CD4-positive, alpha-beta memory T cell (primary cell): ENCODE data around the gene DAPK3. TPM values are rescaled to one million over a fixed set of nuclear protein-coding genes. Genes with fewer than 3 reads are reported as not detected.
A peak's percentile ranks its signal among the peaks of the same experiment; 100 is the strongest.

Source experiments
- CTCF ChIA-PET: fragments of 350-600 bp; sonication (Branson Sonifier 250); formaldehyde crosslinking; loops from one replicate; lab custom pipeline; 2021; ENCODE audit warnings: inconsistent platforms; ENCODE audit not compliant: partially characterized antibody; lab: Charles Lee
- POLR2A ChIA-PET: fragments of 350-600 bp; sonication (Branson Sonifier 250); formaldehyde crosslinking; loops from one replicate; lab custom pipeline; 2021; ENCODE audit not compliant: partially characterized antibody; lab: Charles Lee
- DNase-seq, 5 donors: peaks; one replicate each; pipeline versions ENCODE4 v3.0.0 to v3.0.0-alpha.2; 2020 to 2022; ENCODE audit warnings: mixed read lengths in 1 of 5
- H3K27ac ChIP-seq: one replicate; pipeline ENCODE4 v1.7.0; 2013; ENCODE audit warnings: low read depth, low read length
- H3K27me3 ChIP-seq: 2 replicates; pipeline ENCODE4 v1.7.0; 2013; ENCODE audit warnings: mild to moderate bottlenecking, low read length, moderate library complexity; ENCODE audit not compliant: insufficient read depth
- H3K36me3 ChIP-seq: 2 replicates; pipeline ENCODE4 v1.7.0; 2013; ENCODE audit warnings: mild to moderate bottlenecking, low read length, moderate library complexity; ENCODE audit not compliant: insufficient read depth
- H3K4me1 ChIP-seq: 2 replicates; pipeline ENCODE4 v1.7.0; 2013; ENCODE audit warnings: mild to moderate bottlenecking, low read length, moderate library complexity; ENCODE audit not compliant: insufficient read depth
- H3K4me3 ChIP-seq, 2 donors: one replicate each; pipeline ENCODE4 v1.7.0; 2013; ENCODE audit warnings: low read length in 2 of 2, mild to moderate bottlenecking in 1 of 2
- H3K9me3 ChIP-seq, 2 donors: one replicate each; pipeline ENCODE4 v1.7.0; 2013; ENCODE audit warnings: low read length in 2 of 2, control low read depth in 1 of 2; ENCODE audit not compliant: control insufficient read depth in 1 of 2
- H3K27ac Mint-ChIP-seq, 7 donors: one replicate each; pipeline ENCODE4 v1.8.0; 2020 to 2021; ENCODE audit warnings: mixed read lengths in 7 of 7, mild to moderate bottlenecking in 6 of 7, inconsistent platforms in 3 of 7, moderate library complexity in 3 of 7
- H3K27me3 Mint-ChIP-seq, 2 donors: one replicate each; pipeline ENCODE4 v1.8.0; 2020 to 2021; ENCODE audit warnings: mixed read lengths in 2 of 2
- H3K36me3 Mint-ChIP-seq, 2 donors: one replicate each; pipeline ENCODE4 v1.8.0; 2020 to 2021; ENCODE audit warnings: mixed read lengths in 2 of 2, inconsistent platforms in 1 of 2, mild to moderate bottlenecking in 1 of 2
- H3K4me1 Mint-ChIP-seq, 4 donors: one replicate each; pipeline ENCODE4 v1.8.0; 2020 to 2021; ENCODE audit warnings: mixed read lengths in 4 of 4, mild to moderate bottlenecking in 1 of 4
- H3K4me3 Mint-ChIP-seq, 8 donors: one replicate each; pipeline ENCODE4 v1.8.0; 2020 to 2021; ENCODE audit warnings: mixed read lengths in 8 of 8, mild to moderate bottlenecking in 7 of 8, moderate library complexity in 6 of 8, inconsistent platforms in 3 of 8
- H3K9me3 Mint-ChIP-seq, 8 donors: one replicate each; pipeline ENCODE4 v1.8.0; 2020 to 2021; ENCODE audit warnings: mixed read lengths in 8 of 8, mild to moderate bottlenecking in 5 of 8, inconsistent platforms in 3 of 8, moderate library complexity in 1 of 8
- intact Hi-C: fragments of 100-400 bp; cut with micrococcal nuclease; formaldehyde crosslinking; loops from one replicate; pipeline ENCODE4 v1.15.1; 2023
- polyA plus RNA-seq, 2 donors: library from polyadenylated mRNA; unstranded; fragments of 300-500 nt; fragmentation: Illumina TruSeq; gene quantifications; one replicate each; pipeline ENCODE4 v1.2.3, GENCODE V29; 2021
- total RNA-seq, 2 experiments: library from RNA; stranded (reverse); gene quantifications; one replicate each; pipeline ENCODE4 v1.2.3, GENCODE V29; 2021

Gene DAPK3
- total and polyA plus RNA-seq, 4 experiments from 2014 or later, result 22.3 to 40.7 (median 33.0) TPM

GRCh38 chr19:3923912-3924311 is 47.0 kb downstream of the DAPK3 start:
- Mint-ChIP-seq H3K27me3 (peaks cover 3% of the 10 kb centered on the region in 2 donors), H3K27ac (peak overlapping the region in 1 of 7 donors; percentile 28), H3K4me3 (no peak overlapping the region), H3K36me3 (peaks cover 0 to 5% of the 10 kb centered on the region in 2 donors), H3K9me3 (peaks cover 5 to 35% (median 19%) of the 10 kb centered on the region in 8 donors), H3K4me1 (no peaks in the 10 kb centered on the region)
- intact Hi-C loops, result no loop called here
- no peak overlapping the region for H3K4me3 ChIP-seq
- no peak overlapping the region for H3K27ac ChIP-seq
- no peaks in the 10 kb centered on the region for H3K36me3 ChIP-seq
- H3K9me3 ChIP-seq, result peaks cover 0 to 7% of the 10 kb centered on the region in 2 donors
- DNase-seq, result no peak
- CTCF ChIA-PET, result no interaction called here
- no peaks in the 10 kb centered on the region for H3K27me3 ChIP-seq
- no peaks in the 10 kb centered on the region for H3K4me1 ChIP-seq
- POLR2A ChIA-PET, result no interaction called here

GRCh38 chr19:3923096-3923758 is 47.7 kb downstream of the DAPK3 start:
- peak overlapping the region in 2 of 7 donors; percentile 17 to 62 for H3K27ac Mint-ChIP-seq
- H3K9me3 ChIP-seq, result peaks cover 0 to 7% of the 10 kb centered on the region in 2 donors
- no peak overlapping the region for H3K27ac ChIP-seq
- H3K36me3 Mint-ChIP-seq, result peaks cover 0 to 5% of the 10 kb centered on the region in 2 donors
- DNase-seq, result no peak
- peaks cover 3% of the 10 kb centered on the region in 2 donors for H3K27me3 Mint-ChIP-seq
- peaks cover 5 to 35% (median 19%) of the 10 kb centered on the region in 8 donors for H3K9me3 Mint-ChIP-seq
- H3K4me1 Mint-ChIP-seq, result no peaks in the 10 kb centered on the region
- no peak overlapping the region for H3K4me3 Mint-ChIP-seq
- H3K4me1 ChIP-seq, result no peaks in the 10 kb centered on the region
- CTCF ChIA-PET, result no interaction called here
- no peaks in the 10 kb centered on the region for H3K27me3 ChIP-seq
- no peak overlapping the region for H3K4me3 ChIP-seq
- POLR2A ChIA-PET, result no interaction called here
- H3K36me3 ChIP-seq, result no peaks in the 10 kb centered on the region
- intact Hi-C loops, result no loop called here

- no peak overlapping the region for H3K27ac Mint-ChIP-seq
- DNase-seq, result no peak
- H3K4me3 Mint-ChIP-seq, result no peak overlapping the region
- no peaks in the 10 kb centered on the region for H3K36me3 ChIP-seq
- peaks cover 5 to 35% (median 17%) of the 10 kb centered on the region in 8 donors for H3K9me3 Mint-ChIP-seq
- no peak overlapping the region for H3K27ac ChIP-seq
- peaks cover 0 to 7% of the 10 kb centered on the region in 2 donors for H3K9me3 ChIP-seq
- H3K36me3 Mint-ChIP-seq, result peaks cover 0 to 5% of the 10 kb centered on the region in 2 donors
- H3K27me3 Mint-ChIP-seq, result peaks cover 6 to 7% of the 10 kb centered on the region in 2 donors
- no peaks in the 10 kb centered on the region for H3K27me3 ChIP-seq
- CTCF ChIA-PET, result no interaction called here
- H3K4me3 ChIP-seq, result no peak overlapping the region
- intact Hi-C loops, result no loop called here
- H3K4me1 ChIP-seq, result no peaks in the 10 kb centered on the region
- POLR2A ChIA-PET, result no interaction called here
- no peaks in the 10 kb centered on the region for H3K4me1 Mint-ChIP-seq
Measured at GRCh38 chr19:3919793-3920192, 51.1 kb downstream of the DAPK3 start.

- CTCF ChIA-PET, result no interaction called here
- H3K27ac Mint-ChIP-seq, result no peak overlapping the region
- H3K27me3 Mint-ChIP-seq, result peaks cover 4 to 7% of the 10 kb centered on the region in 2 donors
- H3K36me3 Mint-ChIP-seq, result no peaks in the 10 kb centered on the region
- H3K4me1 Mint-ChIP-seq, result no peaks in the 10 kb centered on the region
- no peaks in the 10 kb centered on the region for H3K4me1 ChIP-seq
- no peaks in the 10 kb centered on the region for H3K36me3 ChIP-seq
- intact Hi-C loops, result no loop called here
- POLR2A ChIA-PET, result no interaction called here
- no peak overlapping the region for H3K4me3 ChIP-seq
- no peak overlapping the region for H3K27ac ChIP-seq
- peaks cover 0 to 6% (median 4%) of the 10 kb centered on the region in 8 donors for H3K9me3 Mint-ChIP-seq
- no peak for DNase-seq
- no peaks in the 10 kb centered on the region for H3K27me3 ChIP-seq
- H3K4me3 Mint-ChIP-seq, result no peak overlapping the region
- no peaks in the 10 kb centered on the region for H3K9me3 ChIP-seq
Measured at GRCh38 chr19:3916033-3916432, 54.9 kb downstream of the DAPK3 start.

GRCh38 chr19:3914199-3914598 is 56.7 kb downstream of the DAPK3 start:
- Histone ChIP-seq H3K27ac (no peak overlapping the region), H3K9me3 (peaks cover 0 to 6% of the 10 kb centered on the region in 2 donors), H3K4me1 (no peaks in the 10 kb centered on the region), H3K4me3 (no peak overlapping the region), H3K36me3 (no peaks in the 10 kb centered on the region), H3K27me3 (no peaks in the 10 kb centered on the region)
- CTCF ChIA-PET, result no interaction called here
- H3K27me3 Mint-ChIP-seq, result peaks cover 4% of the 10 kb centered on the region in 2 donors
- no peak overlapping the region for H3K27ac Mint-ChIP-seq
- intact Hi-C loops, result no loop called here
- H3K36me3 Mint-ChIP-seq, result no peaks in the 10 kb centered on the region
- peaks cover 0 to 11% (median 6%) of the 10 kb centered on the region in 8 donors for H3K9me3 Mint-ChIP-seq
- no peak for DNase-seq
- H3K4me1 Mint-ChIP-seq, result no peaks in the 10 kb centered on the region
- POLR2A ChIA-PET, result no interaction called here
- H3K4me3 Mint-ChIP-seq, result no peak overlapping the region

- peak overlapping the region in 1 of 7 donors; percentile 65 for H3K27ac Mint-ChIP-seq
- Histone ChIP-seq H3K9me3 (peaks cover 0 to 6% of the 10 kb centered on the region in 2 donors), H3K27ac (no peak overlapping the region), H3K4me1 (no peaks in the 10 kb centered on the region), H3K4me3 (no peak overlapping the region), H3K27me3 (no peaks in the 10 kb centered on the region), H3K36me3 (no peaks in the 10 kb centered on the region)
- peaks cover 0 to 11% (median 6%) of the 10 kb centered on the region in 8 donors for H3K9me3 Mint-ChIP-seq
- no peak overlapping the region for H3K4me3 Mint-ChIP-seq
- no peak for DNase-seq
- ChIA-PET POLR2A (no interaction called here), CTCF (no interaction called here)
- H3K4me1 Mint-ChIP-seq, result no peaks in the 10 kb centered on the region
- no peaks in the 10 kb centered on the region for H3K36me3 Mint-ChIP-seq
- intact Hi-C loops, result no loop called here
- H3K27me3 Mint-ChIP-seq, result no peaks in the 10 kb centered on the region
Measured at GRCh38 chr19:3910105-3910504, 60.8 kb downstream of the DAPK3 start.
